ENCODE data around the gene CCDC197.

CCDC197 gene

DNA sequence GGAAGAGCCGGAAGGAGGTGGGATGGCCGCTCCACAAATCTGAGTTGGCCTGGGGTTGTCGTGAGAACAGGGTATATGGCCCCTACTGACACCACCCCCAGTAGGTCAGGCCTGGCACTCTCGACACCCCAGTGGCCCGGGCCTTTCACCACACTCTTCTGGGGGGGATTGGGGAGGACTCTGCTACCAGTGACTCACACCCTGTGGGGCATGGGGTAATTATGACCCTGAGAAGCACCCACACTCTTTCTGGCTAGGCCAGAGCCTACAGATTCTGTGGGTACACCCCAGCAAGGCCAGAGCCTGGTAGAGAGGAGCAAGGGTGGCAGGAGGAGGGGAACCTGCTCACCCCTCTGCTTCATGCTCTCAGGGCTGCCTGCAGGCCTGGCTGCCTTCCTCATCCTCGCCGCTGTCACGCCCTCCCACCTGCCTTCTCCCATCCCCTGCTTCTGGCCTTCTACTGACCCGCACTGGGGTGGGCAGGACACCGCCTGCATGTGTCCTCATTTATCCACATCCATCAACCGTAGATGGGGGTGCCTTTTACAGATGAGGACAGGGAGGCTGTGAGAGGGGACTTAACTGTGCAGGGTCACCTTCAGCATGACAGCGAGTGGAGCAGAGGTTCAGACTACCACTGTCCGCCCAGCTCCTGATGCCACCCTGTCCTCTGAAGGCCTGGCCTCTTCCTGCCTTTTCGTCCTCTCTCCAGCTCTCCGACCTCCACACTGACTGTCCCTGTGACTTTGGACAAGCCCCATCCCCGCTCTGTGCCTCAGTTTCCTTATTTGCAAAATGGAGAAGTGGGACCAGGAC is 39.1 kb upstream of the CCDC197 start:
- Histone ChIP-seq H3K4me3 (ENCODE audit: control insufficient read depth in 1 of 7, extremely low read depth in 1 of 7, insufficient read depth in 4 of 7, low read depth in 2 of 7, low read length in 6 of 7) (no peak overlapping the region), H3K36me3 (ENCODE audit: control insufficient read depth in 4 of 4, insufficient read depth in 4 of 4, low read length in 3 of 4) (no peaks in the 10 kb centered on the region), H3K27me3 (replicated peaks in 2 of 5; ENCODE audit: control insufficient read depth in 4 of 5, insufficient read depth in 5 of 5, low read length in 4 of 5) (no peaks in the 10 kb centered on the region), H3K4me1 (ENCODE audit: control extremely low read depth in 1 of 4, control insufficient read depth in 4 of 4, insufficient read depth in 4 of 4, low read length in 3 of 4) (peaks cover 3 to 85% (median 81%) of the 10 kb centered on the region in 4 experiments), H3K9me3 (ENCODE audit: control extremely low read depth in 1 of 5, control insufficient read depth in 4 of 5, insufficient read depth in 2 of 5, low read depth in 1 of 5, low read length in 4 of 5) (no peaks in the 10 kb centered on the region), H3K27ac (ENCODE audit: insufficient read depth in 1 of 2, low read depth in 1 of 2, low read length in 2 of 2, poor library complexity in 1 of 2, severe bottlenecking in 2 of 2) (no peak overlapping the region)
- POLR2A ChIA-PET, result interaction anchor here (1.3 kb wide), 1 partner anchor 13 kb away, joined by 3 read pairs; no protein-coding TSS in a partner anchor
- 91% methylated on average over 12 of the region's 16 CpGs for WGBS (ENCODE audit: insufficient coverage)
- DNase-seq, result peak in 2 of 3 donors; percentile 26 to 46
- CTCF ChIA-PET, result interaction anchor here (1.1 to 30.4 kb wide), 5 partner anchors 10 to 65 kb away, joined by 3 to 632 read pairs (median 26); no protein-coding TSS in a partner anchor

DNA sequence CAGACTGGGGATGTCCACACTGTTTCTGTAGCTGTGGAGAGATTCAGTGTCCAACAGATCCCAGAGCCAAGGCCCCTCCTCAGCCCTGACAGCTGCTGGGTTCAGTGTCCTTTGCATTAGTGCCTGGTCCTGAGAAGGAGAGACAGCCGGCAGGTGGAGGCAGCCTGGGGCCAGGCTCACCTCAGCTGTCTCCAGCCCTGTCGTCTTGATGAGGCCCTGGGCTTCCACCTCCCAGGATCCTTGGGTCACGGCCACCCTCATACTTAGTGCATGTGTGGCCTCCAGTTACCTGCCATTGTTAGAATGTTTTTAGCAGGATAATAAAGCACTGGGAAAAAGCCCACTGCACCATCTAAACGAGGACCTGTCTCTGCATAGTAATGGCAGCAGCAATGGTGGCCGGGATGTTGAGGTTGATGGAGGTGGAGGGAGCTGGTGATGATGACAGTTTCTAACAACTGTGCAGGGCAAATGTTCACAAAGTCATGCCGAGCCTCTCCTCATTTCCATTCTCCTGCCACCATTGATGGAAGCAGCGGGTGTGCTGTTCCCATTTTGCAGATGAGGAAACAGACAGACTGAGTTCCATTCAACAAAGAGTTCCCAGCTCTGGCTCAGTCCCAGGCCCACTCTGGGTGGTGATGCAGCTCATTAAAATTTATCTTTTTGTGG is 38.4 kb upstream of the CCDC197 start:
- no peak for DNase-seq
- 84% methylated on average over 6 of the region's 7 CpGs for WGBS (ENCODE audit: insufficient coverage)
- H3K27me3 ChIP-seq (replicated peaks in 2 of 5; ENCODE audit: control insufficient read depth in 4 of 5, insufficient read depth in 5 of 5, low read length in 4 of 5), result no peaks in the 10 kb centered on the region
- POLR2A ChIA-PET, result interaction anchor here (1.0 to 1.6 kb wide), 3 partner anchors 9 to 40 kb away, joined by 3 to 5 read pairs (median 4); no protein-coding TSS in a partner anchor
- H3K27ac ChIP-seq (ENCODE audit: insufficient read depth in 1 of 2, low read depth in 1 of 2, low read length in 2 of 2, poor library complexity in 1 of 2, severe bottlenecking in 2 of 2), result peak overlapping the region in 1 of 2 experiments; percentile 72
- CTCF ChIA-PET, result interaction anchor here (1.1 to 30.4 kb wide), 4 partner anchors 9 to 64 kb away, joined by 3 to 632 read pairs (median 19); no protein-coding TSS in a partner anchor
- H3K4me3 ChIP-seq (ENCODE audit: control insufficient read depth in 1 of 7, extremely low read depth in 1 of 7, insufficient read depth in 4 of 7, low read depth in 2 of 7, low read length in 6 of 7), result peak overlapping the region in 2 of 7 experiments; percentile 50 to 56
- H3K9me3 ChIP-seq (ENCODE audit: control extremely low read depth in 1 of 5, control insufficient read depth in 4 of 5, insufficient read depth in 2 of 5, low read depth in 1 of 5, low read length in 4 of 5), result no peaks in the 10 kb centered on the region
- no peaks in the 10 kb centered on the region for H3K36me3 ChIP-seq (ENCODE audit: control insufficient read depth in 4 of 4, insufficient read depth in 4 of 4, low read length in 3 of 4)
- H3K4me1 ChIP-seq (ENCODE audit: control extremely low read depth in 1 of 4, control insufficient read depth in 4 of 4, insufficient read depth in 4 of 4, low read length in 3 of 4), result peaks cover 10 to 85% (median 81%) of the 10 kb centered on the region in 4 experiments

GRCh38 chr14:93959239-93960107 is 37.6 kb upstream of the CCDC197 start:
- ChIA-PET POLR2A (interaction anchor here (1.0 to 1.6 kb wide), 3 partner anchors 8 to 39 kb away, joined by 3 to 5 read pairs (median 4); no protein-coding TSS in a partner anchor), CTCF (interaction anchor here (1.4 to 30.4 kb wide), 5 partner anchors 9 to 16 kb away, joined by 6 to 632 read pairs (median 16); no protein-coding TSS in a partner anchor)
- H3K4me1 ChIP-seq (ENCODE audit: control extremely low read depth in 1 of 4, control insufficient read depth in 4 of 4, insufficient read depth in 4 of 4, low read length in 3 of 4), result peaks cover 10 to 81% (median 74%) of the 10 kb centered on the region in 4 experiments
- 41% methylated on average over 20 of the region's 23 CpGs for WGBS (ENCODE audit: insufficient coverage)
- H3K27ac ChIP-seq (ENCODE audit: insufficient read depth in 1 of 2, low read depth in 1 of 2, low read length in 2 of 2, poor library complexity in 1 of 2, severe bottlenecking in 2 of 2), result peak overlapping the region in 1 of 2 experiments; percentile 77
- H3K9me3 ChIP-seq (ENCODE audit: control extremely low read depth in 1 of 5, control insufficient read depth in 4 of 5, insufficient read depth in 2 of 5, low read depth in 1 of 5, low read length in 4 of 5), result no peaks in the 10 kb centered on the region
- peak overlapping the region in 2 of 7 experiments; percentile 50 to 56 for H3K4me3 ChIP-seq (ENCODE audit: control insufficient read depth in 1 of 7, extremely low read depth in 1 of 7, insufficient read depth in 4 of 7, low read depth in 2 of 7, low read length in 6 of 7)
- no peaks in the 10 kb centered on the region for H3K36me3 ChIP-seq (ENCODE audit: control insufficient read depth in 4 of 4, insufficient read depth in 4 of 4, low read length in 3 of 4)
- H3K27me3 ChIP-seq (replicated peaks in 2 of 5; ENCODE audit: control insufficient read depth in 4 of 5, insufficient read depth in 5 of 5, low read length in 4 of 5), result no peaks in the 10 kb centered on the region
- peak; percentile 91 to 98 (median 98) for DNase-seq

DNA sequence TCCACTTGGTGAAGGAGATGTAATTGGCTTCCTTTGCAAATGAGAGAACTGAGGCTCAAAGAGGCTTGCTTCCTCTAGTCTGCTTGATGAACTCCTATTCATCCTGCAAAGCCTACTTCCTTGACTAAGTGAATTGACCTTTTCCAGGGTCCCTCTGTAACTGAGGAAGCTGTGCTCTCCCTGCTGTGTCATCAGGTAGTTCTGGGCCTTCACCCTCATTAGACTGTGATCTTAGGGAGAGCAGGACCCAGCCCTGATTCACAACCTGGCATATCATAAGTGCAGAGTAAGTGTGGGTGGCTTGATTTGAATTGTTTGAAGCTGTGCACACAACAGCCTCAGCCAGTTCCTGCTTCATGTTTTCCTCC is 37.0 kb upstream of the CCDC197 start:
- H3K36me3 ChIP-seq (ENCODE audit: control insufficient read depth in 4 of 4, insufficient read depth in 4 of 4, low read length in 3 of 4), result no peaks in the 10 kb centered on the region
- no peaks in the 10 kb centered on the region for H3K9me3 ChIP-seq (ENCODE audit: control extremely low read depth in 1 of 5, control insufficient read depth in 4 of 5, insufficient read depth in 2 of 5, low read depth in 1 of 5, low read length in 4 of 5)
- no peak overlapping the region for H3K4me3 ChIP-seq (ENCODE audit: control insufficient read depth in 1 of 7, extremely low read depth in 1 of 7, insufficient read depth in 4 of 7, low read depth in 2 of 7, low read length in 6 of 7)
- H3K27me3 ChIP-seq (replicated peaks in 2 of 5; ENCODE audit: control insufficient read depth in 4 of 5, insufficient read depth in 5 of 5, low read length in 4 of 5), result no peaks in the 10 kb centered on the region
- H3K4me1 ChIP-seq (ENCODE audit: control extremely low read depth in 1 of 4, control insufficient read depth in 4 of 4, insufficient read depth in 4 of 4, low read length in 3 of 4), result peaks cover 10 to 74% (median 69%) of the 10 kb centered on the region in 4 experiments
- CTCF ChIA-PET, result interaction anchor here (0.9 to 30.4 kb wide), 7 partner anchors 8 to 183 kb away, joined by 3 to 632 read pairs (median 15); no protein-coding TSS in a partner anchor
- DNase-seq, result peak in 2 of 3 donors; percentile 22 to 38
- POLR2A ChIA-PET, result interaction anchor here (1.6 kb wide), 1 partner anchor 38 kb away, joined by 3 read pairs; no protein-coding TSS in a partner anchor
- H3K27ac ChIP-seq (ENCODE audit: insufficient read depth in 1 of 2, low read depth in 1 of 2, low read length in 2 of 2, poor library complexity in 1 of 2, severe bottlenecking in 2 of 2), result peak overlapping the region in 1 of 2 experiments; percentile 77

DNA sequence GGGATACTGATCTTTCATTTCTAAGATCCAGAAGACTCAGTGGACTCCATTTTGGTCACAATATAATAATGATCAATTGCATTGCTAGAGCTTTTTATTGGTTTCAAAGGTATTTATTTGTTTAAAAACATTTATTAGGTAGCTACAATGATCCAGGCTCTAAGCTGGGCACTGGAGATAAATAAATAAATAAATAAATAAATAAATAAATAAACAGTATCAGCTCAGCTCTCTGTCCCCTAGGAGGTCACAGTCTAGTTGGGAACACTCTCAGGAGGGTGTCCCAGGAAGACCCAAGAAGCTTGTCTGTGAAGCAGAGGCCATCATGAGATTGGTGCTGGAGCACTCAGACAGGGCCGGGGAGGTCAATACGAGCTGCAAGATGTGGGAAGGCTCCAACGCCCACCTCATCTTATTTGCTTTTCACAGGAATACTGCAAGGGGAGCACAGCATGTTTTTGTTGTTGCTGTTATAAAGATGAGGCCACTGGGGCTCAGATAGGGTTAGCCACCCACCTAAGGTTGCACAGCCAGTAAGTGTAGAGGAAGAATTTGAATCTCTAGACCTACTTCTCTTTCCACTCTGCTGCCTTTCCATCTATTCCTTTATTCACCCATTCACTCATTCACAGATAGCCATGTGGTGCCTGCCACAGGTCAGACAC is 36.2 kb upstream of the CCDC197 start:
- Histone ChIP-seq H3K36me3 (ENCODE audit: control insufficient read depth in 4 of 4, insufficient read depth in 4 of 4, low read length in 3 of 4) (no peaks in the 10 kb centered on the region), H3K27me3 (replicated peaks in 2 of 5; ENCODE audit: control insufficient read depth in 4 of 5, insufficient read depth in 5 of 5, low read length in 4 of 5) (no peaks in the 10 kb centered on the region), H3K9me3 (ENCODE audit: control extremely low read depth in 1 of 5, control insufficient read depth in 4 of 5, insufficient read depth in 2 of 5, low read depth in 1 of 5, low read length in 4 of 5) (no peaks in the 10 kb centered on the region), H3K4me3 (ENCODE audit: control insufficient read depth in 1 of 7, extremely low read depth in 1 of 7, insufficient read depth in 4 of 7, low read depth in 2 of 7, low read length in 6 of 7) (no peak overlapping the region), H3K27ac (ENCODE audit: insufficient read depth in 1 of 2, low read depth in 1 of 2, low read length in 2 of 2, poor library complexity in 1 of 2, severe bottlenecking in 2 of 2) (no peak overlapping the region), H3K4me1 (ENCODE audit: control extremely low read depth in 1 of 4, control insufficient read depth in 4 of 4, insufficient read depth in 4 of 4, low read length in 3 of 4) (peaks cover 10 to 66% (median 61%) of the 10 kb centered on the region in 4 experiments)
- DNase-seq, result no peak
- WGBS (ENCODE audit: insufficient coverage), result no CpG with 5 or more reads among the region's 3 CpGs
- ChIA-PET POLR2A (interaction anchor here (1.8 kb wide), 1 partner anchor 8 kb away, joined by 4 read pairs; no protein-coding TSS in a partner anchor), CTCF (interaction anchor here (0.9 to 30.4 kb wide), 7 partner anchors 7 to 182 kb away, joined by 3 to 632 read pairs (median 15); no protein-coding TSS in a partner anchor)

DNA sequence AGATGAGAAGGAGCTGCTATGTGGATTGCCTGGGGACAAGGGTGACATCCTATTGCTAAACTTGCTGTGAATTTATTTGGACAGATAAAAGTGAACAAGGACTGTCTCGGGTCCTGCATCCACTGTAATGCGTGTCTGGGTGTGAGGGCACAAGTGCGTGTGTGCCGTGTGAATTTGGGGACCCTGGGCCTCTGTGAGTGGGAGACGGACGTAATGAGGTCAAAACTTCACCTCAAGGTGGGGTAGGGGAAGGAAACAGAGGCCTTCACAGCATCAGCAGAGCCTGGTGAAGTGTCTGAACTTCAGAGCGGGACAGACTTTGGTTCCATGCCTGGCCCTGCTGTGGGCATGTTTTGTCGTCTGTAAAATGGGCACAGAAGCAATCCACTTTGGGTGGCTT is 35.5 kb upstream of the CCDC197 start:
- ChIA-PET POLR2A (interaction anchor here (1.8 kb wide), 1 partner anchor 9 kb away, joined by 4 read pairs; no protein-coding TSS in a partner anchor), CTCF (interaction anchor here (1.4 to 30.4 kb wide), 4 partner anchors 10 to 181 kb away, joined by 4 to 632 read pairs (median 16); no protein-coding TSS in a partner anchor)
- H3K9me3 ChIP-seq (ENCODE audit: control extremely low read depth in 1 of 5, control insufficient read depth in 4 of 5, insufficient read depth in 2 of 5, low read depth in 1 of 5, low read length in 4 of 5), result no peaks in the 10 kb centered on the region
- no peaks in the 10 kb centered on the region for H3K27me3 ChIP-seq (replicated peaks in 2 of 5; ENCODE audit: control insufficient read depth in 4 of 5, insufficient read depth in 5 of 5, low read length in 4 of 5)
- no peak overlapping the region for H3K27ac ChIP-seq (ENCODE audit: insufficient read depth in 1 of 2, low read depth in 1 of 2, low read length in 2 of 2, poor library complexity in 1 of 2, severe bottlenecking in 2 of 2)
- no peaks in the 10 kb centered on the region for H3K36me3 ChIP-seq (ENCODE audit: control insufficient read depth in 4 of 4, insufficient read depth in 4 of 4, low read length in 3 of 4)
- DNase-seq, result no peak
- H3K4me3 ChIP-seq (ENCODE audit: control insufficient read depth in 1 of 7, extremely low read depth in 1 of 7, insufficient read depth in 4 of 7, low read depth in 2 of 7, low read length in 6 of 7), result no peak overlapping the region
- peaks cover 7 to 59% (median 54%) of the 10 kb centered on the region in 4 experiments for H3K4me1 ChIP-seq (ENCODE audit: control extremely low read depth in 1 of 4, control insufficient read depth in 4 of 4, insufficient read depth in 4 of 4, low read length in 3 of 4)
- 97% methylated on average over 8 of the region's 8 CpGs for WGBS (ENCODE audit: insufficient coverage)

All from common myeloid progenitor, CD34-positive (primary cell).